Thyroid gland (tissue), 4 donors: Measurements from ENCODE around the gene PIK3R5.

Experiments used
- CTCF ChIP-seq, 6 experiments: fragments of 200-600 bp in 3 of 6; fragments of 450-650 bp in 3 of 6; sonication (generic) in 3 of 6; IDR thresholded peaks; one replicate each; pipeline ENCODE4 v1.5.1; 2016 to 2019; ENCODE audit warnings: antibody characterized with exemption in 6 of 6, mild to moderate bottlenecking in 2 of 6, inconsistent platforms in 1 of 6, moderate library complexity in 1 of 6
- POLR2A ChIP-seq, 2 donors: fragments of 450-650 bp; IDR thresholded peaks; one replicate each; pipeline ENCODE4 v1.6.1; 2017; ENCODE audit warnings: antibody characterized with exemption in 2 of 2, mild to moderate bottlenecking in 2 of 2, moderate library complexity in 1 of 2

- TF ChIP-seq POLR2A (IDR thresholded peaks at IDR 0.05) (no peak), CTCF (IDR thresholded peaks at IDR 0.05) (no peak)
Observed at GRCh38 chr17:8941520-8941919, 24.0 kb downstream of the PIK3R5 start.
